GM19035 (cell line): ENCODE measurements around the gene PTPRM.

ENCODE experiments used
- ATAC-seq: cut with Tn5 transposase; IDR thresholded peaks from one replicate; pipeline ENCODE4 v1.9.1; 2021; ENCODE audit not compliant: unreplicated experiment

The PTPRM gene

GRCh38 chr18:7566567-7567473 is at the start of gene PTPRM:
Gene PTPRM, plus strand, starts transcription at chr18:7567316. Its CDS starts 503 bp downstream, at chr18:7567819.
- ATAC-seq, result peak; percentile 93

- ATAC-seq, result no peak
These were observed 49.3 kb upstream of the PTPRM start for GRCh38 chr18:7517852-7518251.

DNA sequence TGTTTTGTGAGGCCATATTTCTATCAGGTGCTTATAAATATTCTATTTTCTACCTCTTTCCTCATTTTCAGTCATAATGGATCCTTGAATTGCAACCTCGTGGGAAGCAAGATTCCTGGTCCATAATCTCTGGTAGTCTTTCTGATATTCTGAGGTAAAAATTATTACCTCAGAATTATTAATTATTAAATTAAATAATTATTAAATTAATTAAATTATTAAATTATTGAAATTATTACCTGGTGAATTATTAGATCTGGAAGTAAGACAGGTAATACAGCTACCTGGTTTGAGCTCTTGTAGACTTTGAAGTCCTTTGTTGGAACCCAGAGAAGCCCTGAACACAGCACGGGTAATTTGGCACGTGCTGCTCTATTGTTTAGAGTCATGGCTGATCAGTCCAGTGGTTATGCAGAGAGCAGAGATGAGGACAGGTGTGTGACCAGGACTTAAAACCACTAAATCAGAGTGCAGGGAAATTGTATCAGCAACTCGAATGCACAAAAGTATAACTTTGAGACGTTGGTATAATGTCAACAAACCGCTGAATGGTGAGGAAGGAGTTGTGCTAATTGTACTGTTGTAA is 46.8 kb upstream of the PTPRM start:
- no peak for ATAC-seq

GRCh38 chr18:7521226-7521856 is 45.8 kb upstream of the PTPRM start:
- no peak for ATAC-seq

GRCh38 chr18:7523772-7524171 is 43.3 kb upstream of the PTPRM start:
- no peak for ATAC-seq

DNA sequence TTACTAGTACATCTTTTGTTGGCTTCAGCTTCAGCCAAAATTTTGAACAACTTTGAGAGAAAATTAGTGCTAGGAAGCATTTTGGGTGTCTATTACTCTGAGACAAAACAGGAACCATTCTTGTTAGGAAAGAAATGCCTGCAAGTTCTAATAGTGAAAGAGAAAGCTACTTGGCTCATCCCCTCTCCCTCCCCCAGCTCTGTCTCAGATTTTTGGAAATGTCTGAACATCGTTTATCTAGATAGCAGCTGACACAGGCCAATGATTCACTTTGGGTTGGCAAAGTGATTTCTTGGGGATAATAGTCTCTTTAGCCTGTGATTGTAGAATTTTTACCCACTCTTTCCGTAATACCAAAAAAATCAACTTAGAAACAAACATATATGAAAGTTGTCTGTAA is 42.3 kb upstream of the PTPRM start:
- no peak for ATAC-seq

DNA sequence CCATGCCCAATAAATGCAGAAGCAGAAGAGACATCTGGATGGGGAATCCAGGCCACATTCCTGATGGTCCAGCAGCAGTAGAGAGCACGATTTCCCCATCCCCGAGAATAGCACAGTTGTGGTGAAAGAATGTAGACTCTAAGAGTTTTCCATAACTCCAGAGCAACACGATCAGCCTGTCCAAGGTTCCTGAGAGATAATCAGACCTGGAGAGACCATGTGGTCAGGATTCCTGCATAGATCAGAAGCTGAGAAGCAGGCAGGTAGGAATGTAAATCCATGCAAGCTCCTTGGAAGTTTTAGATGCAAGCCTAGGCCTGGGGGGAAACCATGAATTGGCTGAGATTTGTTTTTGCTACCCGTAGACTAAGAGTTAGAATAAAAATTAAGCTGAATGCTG is 34.2 kb upstream of the PTPRM start:
- no peak for ATAC-seq

GRCh38 chr18:7535436-7536205 is 31.5 kb upstream of the PTPRM start:
- no peak for ATAC-seq

GRCh38 chr18:7537145-7537544 is 30.0 kb upstream of the PTPRM start:
- ATAC-seq, result no peak

DNA sequence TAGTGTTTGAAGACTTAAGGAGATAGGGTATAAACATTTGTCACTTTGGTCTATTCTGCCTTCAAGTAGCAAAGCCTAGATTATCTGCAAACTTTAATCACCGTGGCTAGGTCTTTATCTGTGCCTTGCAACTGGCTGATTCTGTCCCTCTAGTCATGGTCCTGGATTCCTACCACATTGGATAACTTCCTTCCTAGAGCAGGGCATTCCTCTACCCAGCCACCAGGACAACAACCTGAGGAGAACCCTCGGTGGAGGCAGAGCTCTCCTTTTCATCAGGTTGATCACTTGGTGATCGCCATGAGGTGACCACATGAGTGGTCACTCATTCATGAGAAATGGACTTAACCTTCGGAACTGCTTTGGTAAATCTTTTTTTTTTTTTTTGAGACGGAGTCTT is 25.3 kb upstream of the PTPRM start:
- no peak for ATAC-seq

DNA sequence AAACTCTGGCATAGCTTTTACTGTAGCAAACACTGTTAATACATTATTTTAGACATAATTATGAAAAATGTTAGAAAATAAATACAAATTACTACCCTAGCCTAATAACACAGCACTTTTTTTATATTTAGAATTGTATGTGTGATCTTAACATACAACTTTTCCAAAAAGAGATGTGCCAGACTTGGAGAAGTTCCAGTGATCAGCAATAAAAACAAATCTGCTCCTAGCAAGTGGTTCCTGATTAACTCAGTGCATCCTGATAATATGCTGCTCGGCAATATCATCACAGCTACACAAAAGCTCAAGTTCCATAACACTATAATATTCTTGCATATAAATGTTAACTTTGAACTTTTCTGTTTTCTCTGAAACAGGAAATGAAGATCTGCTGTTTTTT is 22.4 kb upstream of the PTPRM start:
- no peak for ATAC-seq

- ATAC-seq, result no peak
These were observed 21.4 kb upstream of the PTPRM start for GRCh38 chr18:7545734-7546133.

DNA sequence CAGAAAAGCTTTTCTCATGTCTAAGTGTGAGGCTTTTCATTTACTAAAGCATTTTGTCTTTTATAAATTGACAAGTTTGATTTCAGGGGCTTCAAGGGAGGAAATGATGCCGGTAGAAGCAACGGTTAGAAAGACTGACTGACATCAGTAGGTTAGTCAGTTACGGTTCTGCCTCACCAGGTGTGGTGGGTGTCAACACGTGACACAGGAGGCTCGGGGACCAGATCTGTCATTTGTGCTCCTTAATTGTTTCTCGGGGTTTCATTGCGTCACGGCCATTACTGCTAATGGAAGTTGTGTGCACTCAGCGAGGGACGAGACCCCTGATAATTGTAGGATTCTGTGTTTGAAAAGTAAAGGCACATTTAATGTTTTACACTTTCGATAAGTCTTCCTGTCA is 18.9 kb upstream of the PTPRM start:
- ATAC-seq, result no peak

DNA sequence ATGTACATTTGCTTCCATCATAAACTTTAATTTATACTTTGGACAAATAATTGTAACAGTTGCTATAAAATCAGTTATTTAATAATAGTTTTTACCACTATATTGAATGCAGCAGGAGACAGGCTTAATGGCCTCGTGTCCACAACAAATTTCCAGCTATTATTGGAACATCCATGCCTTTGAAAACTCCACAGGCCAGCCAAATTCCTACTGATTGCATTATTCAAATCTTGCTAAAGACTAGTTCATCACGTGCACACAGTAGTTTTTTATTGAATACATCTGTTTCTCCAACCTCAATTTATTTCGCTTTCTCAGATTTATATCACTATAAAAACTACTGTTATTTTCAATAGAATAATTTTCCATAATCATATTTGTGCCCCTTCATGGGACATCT is 18.4 kb upstream of the PTPRM start:
- no peak for ATAC-seq

DNA sequence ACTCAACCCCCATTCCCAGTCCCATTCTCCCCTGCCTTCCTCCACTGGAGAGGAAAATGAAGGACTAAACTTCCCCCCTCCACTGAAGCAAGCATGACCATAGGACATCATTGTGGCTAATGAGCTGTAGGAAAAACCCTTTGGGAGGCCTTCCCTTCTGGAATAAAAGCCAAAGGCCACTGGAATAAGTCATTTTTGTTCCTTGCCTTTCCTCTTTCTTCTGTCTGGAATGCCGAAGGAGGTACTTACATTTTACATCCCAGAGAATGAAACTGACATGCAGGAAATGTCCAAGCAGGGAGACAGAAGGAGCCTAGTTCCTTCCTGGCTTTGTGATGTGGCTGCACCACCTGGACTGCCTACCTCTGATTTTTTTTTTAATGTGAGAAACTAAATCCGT is 9.1 kb upstream of the PTPRM start:
- ATAC-seq, result no peak

DNA sequence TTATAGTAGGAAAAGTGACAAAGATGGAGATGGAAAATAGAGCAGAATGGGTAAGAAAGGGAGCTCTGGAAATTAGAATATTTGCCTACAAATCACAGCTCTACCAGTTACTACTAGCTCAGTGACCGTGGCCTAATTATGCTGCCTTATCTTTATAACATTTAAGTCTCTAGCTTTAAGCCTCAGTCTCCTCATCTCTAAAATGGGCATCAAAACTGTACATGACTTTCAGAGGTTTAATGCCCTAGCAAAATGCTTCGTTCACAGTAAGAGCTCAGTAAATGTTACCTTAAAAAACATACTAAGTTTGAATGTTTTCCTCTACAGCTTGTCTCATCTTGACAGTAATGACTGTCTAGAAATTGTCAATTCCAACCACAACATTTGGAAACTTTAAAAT is 8.3 kb upstream of the PTPRM start:
- no peak for ATAC-seq

- no peak for ATAC-seq
These were observed 7.3 kb upstream of the PTPRM start for GRCh38 chr18:7559709-7560319.

DNA sequence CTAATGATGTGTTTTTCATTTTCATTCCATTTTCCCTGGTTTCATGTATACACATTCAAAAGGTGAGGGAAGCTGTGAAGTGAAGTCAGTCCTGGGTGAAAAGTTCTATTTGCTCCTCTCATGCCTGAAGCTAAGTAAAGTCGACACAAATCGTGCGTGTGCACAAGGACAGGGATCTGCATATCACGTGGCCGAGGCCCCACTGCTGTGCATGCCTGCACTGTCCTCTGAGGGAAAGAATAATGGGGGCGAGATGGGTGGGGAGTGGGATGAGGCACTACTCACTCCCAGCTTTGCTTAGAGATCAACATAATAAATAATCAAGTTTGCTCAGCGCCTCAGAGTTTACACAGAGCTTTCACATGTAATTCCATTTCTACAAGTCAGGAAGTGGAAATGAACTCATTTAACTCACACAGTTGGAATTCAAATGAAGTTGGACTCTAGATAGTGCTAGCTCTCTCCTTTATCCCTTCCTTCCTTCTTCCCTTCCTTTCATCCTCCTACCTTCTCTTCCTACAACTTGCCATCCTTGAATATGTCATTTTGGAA is 5.1 kb upstream of the PTPRM start:
- no peak for ATAC-seq

DNA sequence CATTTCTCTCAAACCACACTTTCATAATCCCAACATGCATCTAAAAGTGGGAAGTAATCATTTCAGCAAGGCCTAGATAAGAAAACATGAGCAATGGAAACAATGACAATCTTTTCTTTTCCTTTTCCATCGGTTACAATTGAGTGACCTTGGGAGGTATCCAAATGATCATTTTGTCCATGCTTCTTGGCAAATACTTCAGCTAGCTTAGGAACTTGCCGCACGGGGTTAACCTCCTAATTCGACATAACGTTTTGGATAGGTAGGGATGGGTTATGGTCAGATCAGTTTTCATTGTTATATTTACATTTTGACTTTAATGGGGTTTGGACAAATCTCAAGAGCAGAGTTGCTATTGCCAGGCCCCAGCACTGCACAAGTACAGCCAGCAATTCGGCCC is 4.6 kb upstream of the PTPRM start:
- no peak for ATAC-seq

- ATAC-seq, result no peak
These were observed 1.4 kb upstream of the PTPRM start for GRCh38 chr18:7565677-7566076.

GRCh38 chr18:7566244-7566566 is 911 bp upstream of the PTPRM start:
- ATAC-seq, result no peak
